Upper lobe of left lung (tissue), 4 donors: ENCODE data around the gene SMIM10L1.

ENCODE experiments used
- CTCF ChIP-seq, 6 experiments: fragments of 450-650 bp in 4 of 6; fragments of 200-600 bp in 2 of 6; sonication (generic) in 2 of 6; IDR thresholded peaks; one replicate each; pipeline ENCODE4 v1.5.1; 2016 to 2019; ENCODE audit warnings: antibody characterized with exemption in 6 of 6
- POLR2A ChIP-seq, 4 donors: fragments of 450-650 bp; IDR thresholded peaks; one replicate each; pipeline ENCODE4 v1.5.1; 2016 to 2017; ENCODE audit warnings: antibody characterized with exemption in 4 of 4, mild to moderate bottlenecking in 2 of 4

GRCh38 chr12:11150832-11151231 lies 20.2 kb upstream of the SMIM10L1 start:
- TF ChIP-seq CTCF (IDR thresholded peaks at IDR 0.05) (no peak), POLR2A (IDR thresholded peaks at IDR 0.05) (no peak)
